Pulmonary artery endothelial cell (primary cell): ENCODE results near the gene LCN15. TPM values are rescaled to one million over a fixed set of nuclear protein-coding genes. Genes with fewer than 3 reads are reported as not detected.
"Not testable (repeated sequence)": the region's sequence is repeated elsewhere in the genome, so short reads cannot be mapped to it uniquely, and the experiment has no call there.

Experiments used
- DNase-seq: peaks from one replicate; pipeline ENCODE4 v3.0.0-alpha.2; 2011; ENCODE audit warnings: low read depth, low spot score
- total RNA-seq: library from RNA; depleted of rRNA; stranded (reverse); fragments of >200 nt; gene quantifications from 2 replicates; pipeline ENCODE4 v1.2.3, GENCODE V29; 2014

The LCN15 gene
- not detected in 2 replicates for total RNA-seq

- no peak for DNase-seq
Observed at GRCh38 chr9:136764301-136764891, at the start of gene LCN15. Gene LCN15, minus strand, starts transcription at chr9:136764518. Its CDS starts 30 bp downstream, at chr9:136764488.

GRCh38 chr9:136808806-136809158, 44.5 kb upstream of the LCN15 start:
- no peak for DNase-seq

GRCh38 chr9:136808075-136808805, 43.9 kb upstream of the LCN15 start:
- DNase-seq = no peak

GRCh38 chr9:136807281-136808074, 43.2 kb upstream of the LCN15 start, which contains the start of gene RABL6:
Gene RABL6, plus strand, starts transcription at chr9:136807948. Its CDS starts 249 bp downstream, at chr9:136808197.
- DNase-seq = no peak

- DNase-seq = no peak
Observed at GRCh38 chr9:136806631-136807201, 42.4 kb upstream of the LCN15 start.

- no peak for DNase-seq
Observed at GRCh38 chr9:136806067-136806466, 41.7 kb upstream of the LCN15 start.

GRCh38 chr9:136805207-136805740, 41.0 kb upstream of the LCN15 start:
- no peak for DNase-seq

GRCh38 chr9:136804509-136805206, 40.3 kb upstream of the LCN15 start:
- no peak for DNase-seq

GRCh38 chr9:136803551-136804508, 39.5 kb upstream of the LCN15 start:
- DNase-seq = no peak

- not testable (repeated sequence) for DNase-seq
Observed at GRCh38 chr9:136803009-136803550, 38.8 kb upstream of the LCN15 start.

GRCh38 chr9:136802321-136802720, 38.0 kb upstream of the LCN15 start:
- no peak for DNase-seq

GRCh38 chr9:136799854-136800657, 35.7 kb upstream of the LCN15 start:
- DNase-seq = no peak

GRCh38 chr9:136799079-136799853, 34.9 kb upstream of the LCN15 start:
- no peak for DNase-seq

GRCh38 chr9:136798708-136799078, 34.4 kb upstream of the LCN15 start:
- DNase-seq = no peak

- DNase-seq = not testable (repeated sequence)
Observed at GRCh38 chr9:136796775-136797347, 32.5 kb upstream of the LCN15 start.

GRCh38 chr9:136796238-136796774, 32.0 kb upstream of the LCN15 start, which contains the start of gene CCDC183:
Gene CCDC183, plus strand, starts transcription at chr9:136796338. Its CDS starts 60 bp downstream, at chr9:136796398.
- DNase-seq = no peak

GRCh38 chr9:136795000-136795348, 30.7 kb upstream of the LCN15 start:
- DNase-seq = no peak
